GM23338 (cell line): Measurements from ENCODE around the gene GLE1. TPM values are rescaled to one million over a fixed set of nuclear protein-coding genes. Genes with fewer than 3 reads are reported as not detected.

ENCODE experiments used
- ATAC-seq: fragments of 200-7000 bp; cut with Tn5 transposase; 3 replicates; pipeline ENCODE4 v1.9.1; 2020
- DNase-seq: peaks from one replicate; pipeline ENCODE4 v3.0.0-alpha.2; 2015; ENCODE audit warnings: low spot score
- H2AFZ ChIP-seq: fragments of 200-600 bp; sonication (generic); 2 replicates; pipeline ENCODE4 v1.8.0; 2016; ENCODE audit warnings: antibody characterized with exemption, mild to moderate bottlenecking, moderate library complexity
- H3F3A ChIP-seq: fragments of 200-600 bp; sonication (generic); replicated peaks from 2 replicates; pipeline ENCODE4 v1.8.0; 2017; ENCODE audit warnings: antibody characterized with exemption, mixed run types, low read depth
- H3K27ac ChIP-seq: fragments of 200-600 bp; sonication (generic); 2 replicates; pipeline ENCODE4 v1.6.1; 2016; ENCODE audit warnings: low read depth
- H3K27me3 ChIP-seq: fragments of 200-600 bp; sonication (generic); 2 replicates; pipeline ENCODE4 v1.8.0; 2016; ENCODE audit warnings: mild to moderate bottlenecking, mixed run types, moderate library complexity; ENCODE audit not compliant: insufficient read depth
- H3K36me3 ChIP-seq: fragments of 200-600 bp; sonication (generic); 2 replicates; pipeline ENCODE4 v1.8.0; 2016; ENCODE audit warnings: mild to moderate bottlenecking; ENCODE audit not compliant: insufficient read depth
- H3K4me1 ChIP-seq: fragments of 200-600 bp; sonication (generic); 2 replicates; pipeline ENCODE4 v1.8.0; 2016; ENCODE audit warnings: mild to moderate bottlenecking, moderate library complexity; ENCODE audit not compliant: insufficient read depth
- H3K4me2 ChIP-seq: fragments of 200-600 bp; sonication (generic); 2 replicates; pipeline ENCODE4 v1.7.1; 2017; ENCODE audit warnings: mixed run types
- H3K4me3 ChIP-seq: fragments of 200-600 bp; sonication (generic); 2 replicates; pipeline ENCODE4 v1.6.1; 2016; ENCODE audit warnings: mixed run types
- H3K79me2 ChIP-seq: fragments of 200-600 bp; sonication (generic); replicated peaks from 2 replicates; pipeline ENCODE4 v1.8.0; 2017; ENCODE audit warnings: mild to moderate bottlenecking; ENCODE audit not compliant: insufficient read depth
- H3K9me2 ChIP-seq: fragments of 200-600 bp; sonication (generic); 2 replicates; pipeline ENCODE4 v1.8.0; 2017; ENCODE audit not compliant: insufficient read depth
- H4K20me1 ChIP-seq: fragments of 200-600 bp; sonication (generic); replicated peaks from 2 replicates; pipeline ENCODE4 v1.8.0; 2017; ENCODE audit warnings: mild to moderate bottlenecking; ENCODE audit not compliant: insufficient read depth
- H3K27ac Mint-ChIP-seq: 2 replicates; pipeline ENCODE4 v1.8.0; 2020; ENCODE audit warnings: inconsistent platforms, mild to moderate bottlenecking, moderate library complexity, mixed read lengths
- H3K27me3 Mint-ChIP-seq: 3 replicates; pipeline ENCODE4 v1.8.0; 2022; ENCODE audit warnings: low read depth, mild to moderate bottlenecking, moderate library complexity, mixed read lengths, inconsistent platforms; ENCODE audit not compliant: insufficient read depth, poor library complexity
- H3K36me3 Mint-ChIP-seq: 3 replicates; pipeline ENCODE4 v1.8.0; 2021; ENCODE audit warnings: low read depth, mild to moderate bottlenecking, inconsistent platforms, moderate library complexity, mixed read lengths
- H3K4me1 Mint-ChIP-seq: 3 replicates; pipeline ENCODE4 v1.8.0; 2020; ENCODE audit warnings: mild to moderate bottlenecking, inconsistent platforms, mixed read lengths
- H3K4me3 Mint-ChIP-seq: 3 replicates; pipeline ENCODE4 v1.8.0; 2021; ENCODE audit warnings: moderate library complexity, mild to moderate bottlenecking, inconsistent platforms, mixed read lengths
- H3K9me3 Mint-ChIP-seq: 3 replicates; pipeline ENCODE4 v1.8.0; 2020; ENCODE audit warnings: moderate library complexity, mild to moderate bottlenecking, inconsistent platforms, mixed read lengths
- CREB1 ChIP-seq: fragments of 250-450 bp; sonication (Bioruptor Pico); IDR thresholded peaks from 2 replicates; pipeline ENCODE4 v1.5.0; 2020; ENCODE audit warnings: low read depth, mild to moderate bottlenecking, moderate library complexity
- EZH2phosphoT487 ChIP-seq: fragments of 200-600 bp; sonication (generic); IDR thresholded peaks from one replicate; pipeline ENCODE4 v1.8.1; 2018; ENCODE audit warnings: antibody characterized with exemption; ENCODE audit not compliant: unreplicated experiment
- JUNB ChIP-seq: IDR thresholded peaks from one replicate; pipeline ENCODE4 v1.6.1; 2016; ENCODE audit warnings: antibody characterized with exemption; ENCODE audit not compliant: unreplicated experiment
- POLR2AphosphoS5 ChIP-seq: IDR thresholded peaks from 2 replicates; pipeline ENCODE4 v1.6.1; 2016; ENCODE audit warnings: antibody characterized with exemption, low read depth
- ZNF331 ChIP-seq: fragments of 250-450 bp; sonication (Bioruptor Pico); IDR thresholded peaks from 2 replicates; pipeline ENCODE4 v1.5.0; 2020; ENCODE audit warnings: low read depth, mild to moderate bottlenecking, moderate library complexity
- polyA plus RNA-seq: library from polyadenylated mRNA; unstranded; fragments of >200 nt; fragmentation: Nextera tagmentation; extraction: Ambion mirVana; gene quantifications from 2 replicates; pipeline ENCODE4 v1.2.1, GENCODE V29; 2016
- total RNA-seq: library from RNA; depleted of rRNA; stranded (reverse); fragments of >200 nt; shearing (Covaris generic); gene quantifications from 2 replicates; pipeline ENCODE4 v1.2.3, GENCODE V29; 2014
- TF ChIP-seq, protein P1 (sequence below): fragments of 250-450 bp; sonication (Bioruptor Pico); IDR thresholded peaks from 2 replicates; pipeline ENCODE4 v1.5.0; 2020; ENCODE audit warnings: mild to moderate bottlenecking, moderate library complexity
- TF ChIP-seq, protein P2 (sequence below): IDR thresholded peaks from 2 replicates; pipeline ENCODE4 v1.6.1; 2016; ENCODE audit warnings: antibody characterized with exemption

GLE1 gene
- total and polyA plus RNA-seq, 2 experiments from 2014 or later: 7.4 to 22.1 TPM

DNA sequence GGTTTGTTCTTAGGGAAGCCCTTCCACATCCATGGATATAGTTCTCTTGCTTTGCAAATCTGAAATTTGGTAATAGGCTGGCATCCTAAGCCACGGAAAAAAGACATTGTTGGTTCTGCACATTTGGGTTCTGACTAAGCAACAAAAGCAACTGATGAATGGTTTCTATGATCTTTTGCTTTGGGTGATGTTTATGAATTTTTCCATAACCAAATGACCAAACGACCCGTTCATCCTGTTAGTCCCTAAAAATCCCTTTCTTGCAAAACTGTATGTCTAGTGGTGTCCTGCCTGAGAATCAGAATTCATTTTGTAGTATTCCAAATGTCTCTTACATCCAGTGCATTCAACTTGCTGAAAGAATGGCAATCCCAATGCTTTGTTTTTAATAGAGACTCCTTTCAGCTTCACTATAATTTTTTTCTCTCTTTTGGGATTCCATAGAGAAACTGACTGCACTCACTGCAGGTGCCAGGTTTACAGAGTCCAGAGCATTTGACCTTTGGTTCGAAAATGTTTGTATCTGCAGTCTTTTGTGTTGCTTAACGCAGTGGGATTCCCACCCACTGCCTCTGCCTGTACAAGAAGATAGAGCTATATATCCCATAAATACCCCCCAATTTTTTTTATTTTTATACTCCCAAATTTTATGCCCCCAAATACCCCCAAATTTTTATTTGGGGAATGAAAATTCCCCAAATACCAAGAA lies 52.6 kb downstream of the GLE1 start:
- no peak overlapping the region for H2AFZ ChIP-seq
- no peak for DNase-seq
- H3K79me2 ChIP-seq: peaks cover 90% of the 10 kb centered on the region
- TF ChIP-seq JUNB (no peak), POLR2AphosphoS5 (no peak), CREB1 (no peak), ZNF331 (CRISPR knock-in tag) (no peak), EZH2phosphoT487 (no peak)
- TF ChIP-seq, protein P1, sequence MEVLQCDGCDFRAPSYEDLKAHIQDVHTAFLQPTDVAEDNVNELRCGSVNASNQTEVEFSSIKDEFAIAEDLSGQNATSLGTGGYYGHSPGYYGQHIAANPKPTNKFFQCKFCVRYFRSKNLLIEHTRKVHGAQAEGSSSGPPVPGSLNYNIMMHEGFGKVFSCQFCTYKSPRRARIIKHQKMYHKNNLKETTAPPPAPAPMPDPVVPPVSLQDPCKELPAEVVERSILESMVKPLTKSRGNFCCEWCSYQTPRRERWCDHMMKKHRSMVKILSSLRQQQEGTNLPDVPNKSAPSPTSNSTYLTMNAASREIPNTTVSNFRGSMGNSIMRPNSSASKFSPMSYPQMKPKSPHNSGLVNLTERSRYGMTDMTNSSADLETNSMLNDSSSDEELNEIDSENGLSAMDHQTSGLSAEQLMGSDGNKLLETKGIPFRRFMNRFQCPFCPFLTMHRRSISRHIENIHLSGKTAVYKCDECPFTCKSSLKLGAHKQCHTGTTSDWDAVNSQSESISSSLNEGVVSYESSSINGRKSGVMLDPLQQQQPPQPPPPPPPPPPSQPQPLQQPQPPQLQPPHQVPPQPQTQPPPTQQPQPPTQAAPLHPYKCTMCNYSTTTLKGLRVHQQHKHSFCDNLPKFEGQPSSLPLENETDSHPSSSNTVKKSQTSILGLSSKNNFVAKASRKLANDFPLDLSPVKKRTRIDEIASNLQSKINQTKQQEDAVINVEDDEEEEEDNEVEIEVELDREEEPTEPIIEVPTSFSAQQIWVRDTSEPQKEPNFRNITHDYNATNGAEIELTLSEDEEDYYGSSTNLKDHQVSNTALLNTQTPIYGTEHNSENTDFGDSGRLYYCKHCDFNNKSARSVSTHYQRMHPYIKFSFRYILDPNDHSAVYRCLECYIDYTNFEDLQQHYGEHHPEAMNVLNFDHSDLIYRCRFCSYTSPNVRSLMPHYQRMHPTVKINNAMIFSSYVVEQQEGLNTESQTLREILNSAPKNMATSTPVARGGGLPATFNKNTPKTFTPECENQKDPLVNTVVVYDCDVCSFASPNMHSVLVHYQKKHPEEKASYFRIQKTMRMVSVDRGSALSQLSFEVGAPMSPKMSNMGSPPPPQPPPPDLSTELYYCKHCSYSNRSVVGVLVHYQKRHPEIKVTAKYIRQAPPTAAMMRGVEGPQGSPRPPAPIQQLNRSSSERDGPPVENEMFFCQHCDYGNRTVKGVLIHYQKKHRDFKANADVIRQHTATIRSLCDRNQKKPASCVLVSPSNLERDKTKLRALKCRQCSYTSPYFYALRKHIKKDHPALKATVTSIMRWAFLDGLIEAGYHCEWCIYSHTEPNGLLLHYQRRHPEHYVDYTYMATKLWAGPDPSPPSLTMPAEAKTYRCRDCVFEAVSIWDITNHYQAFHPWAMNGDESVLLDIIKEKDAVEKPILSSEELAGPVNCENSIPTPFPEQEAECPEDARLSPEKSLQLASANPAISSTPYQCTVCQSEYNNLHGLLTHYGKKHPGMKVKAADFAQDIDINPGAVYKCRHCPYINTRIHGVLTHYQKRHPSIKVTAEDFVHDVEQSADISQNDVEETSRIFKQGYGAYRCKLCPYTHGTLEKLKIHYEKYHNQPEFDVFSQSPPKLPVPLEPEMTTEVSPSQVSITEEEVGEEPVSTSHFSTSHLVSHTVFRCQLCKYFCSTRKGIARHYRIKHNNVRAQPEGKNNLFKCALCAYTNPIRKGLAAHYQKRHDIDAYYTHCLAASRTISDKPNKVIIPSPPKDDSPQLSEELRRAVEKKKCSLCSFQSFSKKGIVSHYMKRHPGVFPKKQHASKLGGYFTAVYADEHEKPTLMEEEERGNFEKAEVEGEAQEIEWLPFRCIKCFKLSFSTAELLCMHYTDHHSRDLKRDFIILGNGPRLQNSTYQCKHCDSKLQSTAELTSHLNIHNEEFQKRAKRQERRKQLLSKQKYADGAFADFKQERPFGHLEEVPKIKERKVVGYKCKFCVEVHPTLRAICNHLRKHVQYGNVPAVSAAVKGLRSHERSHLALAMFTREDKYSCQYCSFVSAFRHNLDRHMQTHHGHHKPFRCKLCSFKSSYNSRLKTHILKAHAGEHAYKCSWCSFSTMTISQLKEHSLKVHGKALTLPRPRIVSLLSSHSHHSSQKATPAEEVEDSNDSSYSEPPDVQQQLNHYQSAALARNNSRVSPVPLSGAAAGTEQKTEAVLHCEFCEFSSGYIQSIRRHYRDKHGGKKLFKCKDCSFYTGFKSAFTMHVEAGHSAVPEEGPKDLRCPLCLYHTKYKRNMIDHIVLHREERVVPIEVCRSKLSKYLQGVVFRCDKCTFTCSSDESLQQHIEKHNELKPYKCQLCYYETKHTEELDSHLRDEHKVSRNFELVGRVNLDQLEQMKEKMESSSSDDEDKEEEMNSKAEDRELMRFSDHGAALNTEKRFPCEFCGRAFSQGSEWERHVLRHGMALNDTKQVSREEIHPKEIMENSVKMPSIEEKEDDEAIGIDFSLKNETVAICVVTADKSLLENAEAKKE (CRISPR knock-in tag): no peak
- TF ChIP-seq, protein P2, sequence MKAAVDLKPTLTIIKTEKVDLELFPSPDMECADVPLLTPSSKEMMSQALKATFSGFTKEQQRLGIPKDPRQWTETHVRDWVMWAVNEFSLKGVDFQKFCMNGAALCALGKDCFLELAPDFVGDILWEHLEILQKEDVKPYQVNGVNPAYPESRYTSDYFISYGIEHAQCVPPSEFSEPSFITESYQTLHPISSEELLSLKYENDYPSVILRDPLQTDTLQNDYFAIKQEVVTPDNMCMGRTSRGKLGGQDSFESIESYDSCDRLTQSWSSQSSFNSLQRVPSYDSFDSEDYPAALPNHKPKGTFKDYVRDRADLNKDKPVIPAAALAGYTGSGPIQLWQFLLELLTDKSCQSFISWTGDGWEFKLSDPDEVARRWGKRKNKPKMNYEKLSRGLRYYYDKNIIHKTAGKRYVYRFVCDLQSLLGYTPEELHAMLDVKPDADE: no peak
- Mint-ChIP-seq H3K4me1 (peaks cover 13% of the 10 kb centered on the region; the same call in 2 of the 3 replicates), H3K27ac (no peak overlapping the region), H3K4me3 (no peak overlapping the region), H3K36me3 (peaks cover 4% of the 10 kb centered on the region; the same call in 2 of the 3 replicates), H3K9me3 (no peaks in the 10 kb centered on the region), H3K27me3 (peaks cover 2% of the 10 kb centered on the region)
- no peaks in the 10 kb centered on the region for H3F3A ChIP-seq
- peaks cover 21% of the 10 kb centered on the region for H4K20me1 ChIP-seq
- H3K4me1 ChIP-seq: peaks cover 40% of the 10 kb centered on the region
- H3K4me2 ChIP-seq: 0 out of 2 replicates have a peak overlapping the region, but pooled peaks have one; percentile 77
- H3K9me2 ChIP-seq: no peaks in the 10 kb centered on the region
- H3K27ac ChIP-seq: no peak overlapping the region
- H3K27me3 ChIP-seq: no peaks in the 10 kb centered on the region
- no peaks in the 10 kb centered on the region; the same call in 1 of the 2 replicates for H3K36me3 ChIP-seq
- ATAC-seq: no peak
- no peak overlapping the region for H3K4me3 ChIP-seq
